ENCODE measurements around the gene NEK10.

Gene NEK10

GRCh38 chr3:27108322-27108721, 260.9 kb downstream of the NEK10 start:
- no peak for DNase-seq (ENCODE audit: low read depth in 2 of 2)

- no peak for DNase-seq (ENCODE audit: low read depth in 2 of 2)
Measured at GRCh38 chr3:27105904-27106303, 263.3 kb downstream of the NEK10 start.

GRCh38 chr3:27097182-27097581, 272.0 kb downstream of the NEK10 start:
- DNase-seq (ENCODE audit: low read depth in 2 of 2): no peak

- no peak for DNase-seq (ENCODE audit: low read depth in 2 of 2)
Measured at GRCh38 chr3:27095553-27096222, 273.5 kb downstream of the NEK10 start.

- DNase-seq (ENCODE audit: low read depth in 2 of 2): no peak
Measured at GRCh38 chr3:27094721-27095120, 274.5 kb downstream of the NEK10 start.

GRCh38 chr3:27093771-27094170, 275.4 kb downstream of the NEK10 start:
- DNase-seq (ENCODE audit: low read depth in 2 of 2): no peak

- no peak for DNase-seq (ENCODE audit: low read depth in 2 of 2)
Measured at GRCh38 chr3:27090275-27091041, 278.7 kb downstream of the NEK10 start.

GRCh38 chr3:27089645-27090044, 279.5 kb downstream of the NEK10 start:
- DNase-seq (ENCODE audit: low read depth in 2 of 2): no peak

- DNase-seq (ENCODE audit: low read depth in 2 of 2): no peak
Measured at GRCh38 chr3:27089068-27089467, 280.1 kb downstream of the NEK10 start.

GRCh38 chr3:27085829-27086730, 283.1 kb downstream of the NEK10 start:
- no peak for DNase-seq (ENCODE audit: low read depth in 2 of 2)

GRCh38 chr3:27081992-27082607, 287.1 kb downstream of the NEK10 start:
- DNase-seq (ENCODE audit: low read depth in 2 of 2): no peak

- DNase-seq (ENCODE audit: low read depth in 2 of 2): no peak
Measured at GRCh38 chr3:27081566-27081965, 287.6 kb downstream of the NEK10 start.

GRCh38 chr3:27080258-27080525, 289.0 kb downstream of the NEK10 start:
- no peak for DNase-seq (ENCODE audit: low read depth in 2 of 2)

- no peak for DNase-seq (ENCODE audit: low read depth in 2 of 2)
Measured at GRCh38 chr3:27079427-27080257, 289.5 kb downstream of the NEK10 start.

- no peak for DNase-seq (ENCODE audit: low read depth in 2 of 2)
Measured at GRCh38 chr3:27078246-27078913, 290.8 kb downstream of the NEK10 start.

GRCh38 chr3:27076815-27077630, 292.2 kb downstream of the NEK10 start:
- DNase-seq (ENCODE audit: low read depth in 2 of 2): no peak

GRCh38 chr3:27074914-27075313, 294.3 kb downstream of the NEK10 start:
- no peak for DNase-seq (ENCODE audit: low read depth in 2 of 2)

- DNase-seq (ENCODE audit: low read depth in 2 of 2): no peak
Measured at GRCh38 chr3:27073912-27074311, 295.3 kb downstream of the NEK10 start.

GRCh38 chr3:27072810-27073651, 296.2 kb downstream of the NEK10 start:
- no peak for DNase-seq (ENCODE audit: low read depth in 2 of 2)

Measured in stimulated activated CD8-positive, alpha-beta memory T cell treated with anti-CD3 and anti-CD28 coated beads, Interleukin-7, amount 100 ng/mL, for 4 hours (primary cell).